H9 (cell line): ENCODE measurements around the gene SSBP3. TPM values are rescaled to one million over a fixed set of nuclear protein-coding genes. Genes with fewer than 3 reads are reported as not detected.

Experiments used
- DNase-seq: peaks from one replicate; pipeline ENCODE4 v3.0.0-alpha.2; 2017
- H2AFZ ChIP-seq: one replicate; pipeline ENCODE4 v1.6.1; 2013; ENCODE audit warnings: mild to moderate bottlenecking, low read length, control low read depth, moderate library complexity
- H2AK5ac ChIP-seq: 2 replicates; pipeline ENCODE4 v1.6.1; 2013; ENCODE audit warnings: low read length, control low read depth, mixed read lengths; ENCODE audit not compliant: insufficient read length
- H2BK120ac ChIP-seq: one replicate; pipeline ENCODE4 v1.6.1; 2013; ENCODE audit warnings: low read depth, mild to moderate bottlenecking, low read length, control low read depth, inconsistent platforms; ENCODE audit not compliant: poor library complexity, severe bottlenecking
- H2BK12ac ChIP-seq: 2 replicates; pipeline ENCODE4 v1.6.1; 2013; ENCODE audit warnings: low read length, control low read depth, mixed read lengths, low read depth; ENCODE audit not compliant: insufficient read length
- H2BK15ac ChIP-seq: 2 replicates; pipeline ENCODE4 v1.6.1; 2013; ENCODE audit warnings: low read depth, low read length, control low read depth
- H2BK20ac ChIP-seq: one replicate; pipeline ENCODE4 v1.6.1; 2013; ENCODE audit warnings: low read depth, mild to moderate bottlenecking, low read length, control low read depth, inconsistent platforms; ENCODE audit not compliant: poor library complexity, severe bottlenecking
- H2BK5ac ChIP-seq: 2 replicates; pipeline ENCODE4 v1.6.1; 2013; ENCODE audit warnings: low read length, control low read depth, mixed read lengths; ENCODE audit not compliant: insufficient read length
- H3K14ac ChIP-seq: 2 replicates; pipeline ENCODE4 v1.6.1; 2013; ENCODE audit warnings: low read length, control low read depth; ENCODE audit not compliant: insufficient read depth
- H3K18ac ChIP-seq: 2 replicates; pipeline ENCODE4 v1.6.1; 2013; ENCODE audit warnings: low read depth, mild to moderate bottlenecking, mixed read lengths, low read length, control low read depth; ENCODE audit not compliant: insufficient read length
- H3K23ac ChIP-seq: 2 replicates; pipeline ENCODE4 v1.6.1; 2013; ENCODE audit warnings: low read length, control low read depth, mixed read lengths, low read depth; ENCODE audit not compliant: insufficient read length
- H3K23me2 ChIP-seq: 2 replicates; pipeline ENCODE4 v1.6.1; 2013; ENCODE audit warnings: low read depth, mild to moderate bottlenecking, mixed read lengths, low read length, control low read depth; ENCODE audit not compliant: insufficient read length, poor library complexity, severe bottlenecking
- H3K27ac ChIP-seq: 2 replicates; pipeline ENCODE4 v1.5.1; 2013; ENCODE audit warnings: low read length, control low read depth, mixed read lengths, low read depth; ENCODE audit not compliant: insufficient read length
- H3K27me3 ChIP-seq: 2 replicates; pipeline ENCODE4 v1.6.1; 2013; ENCODE audit warnings: low read length, control low read depth, inconsistent platforms; ENCODE audit not compliant: insufficient read depth
- H3K4ac ChIP-seq: 2 replicates; pipeline ENCODE4 v1.6.1; 2013; ENCODE audit warnings: low read depth, mild to moderate bottlenecking, control low read depth, inconsistent platforms, low read length, moderate library complexity
- H3K4me1 ChIP-seq: 2 replicates; pipeline ENCODE4 v1.6.1; 2013; ENCODE audit warnings: low read length, control low read depth, inconsistent platforms; ENCODE audit not compliant: insufficient read depth
- H3K4me2 ChIP-seq: 2 replicates; pipeline ENCODE4 v1.6.1; 2013; ENCODE audit warnings: low read length, control low read depth, mixed read lengths; ENCODE audit not compliant: insufficient read length, insufficient read depth
- H3K56ac ChIP-seq: 2 replicates; pipeline ENCODE4 v1.6.1; 2013; ENCODE audit warnings: low read depth, mild to moderate bottlenecking, mixed read lengths, low read length, control low read depth; ENCODE audit not compliant: insufficient read length
- H3K79me1 ChIP-seq: 2 replicates; pipeline ENCODE4 v1.6.1; 2013; ENCODE audit warnings: low read depth, mild to moderate bottlenecking, moderate library complexity, low read length, control low read depth, inconsistent platforms; ENCODE audit not compliant: insufficient read depth, poor library complexity, severe bottlenecking
- H3K79me2 ChIP-seq: 2 replicates; pipeline ENCODE4 v1.6.1; 2013; ENCODE audit warnings: low read length, control low read depth, inconsistent platforms; ENCODE audit not compliant: insufficient read depth
- H3K9ac ChIP-seq: 2 replicates; pipeline ENCODE4 v1.6.1; 2013; ENCODE audit warnings: low read length, control low read depth, mixed read lengths; ENCODE audit not compliant: insufficient read length; ENCODE audit errors: extremely low read depth
- H3K9me3 ChIP-seq: one replicate; pipeline ENCODE4 v1.6.1; 2013; ENCODE audit warnings: low read depth, low read length, inconsistent platforms; ENCODE audit not compliant: control insufficient read depth
- H3T11ph ChIP-seq: one replicate; pipeline ENCODE4 v1.6.1; 2013; ENCODE audit warnings: mild to moderate bottlenecking, low read length, control low read depth, inconsistent platforms
- H4K20me1 ChIP-seq: one replicate; pipeline ENCODE4 v1.6.1; 2013; ENCODE audit not compliant: control insufficient read depth, insufficient read length, insufficient read depth
- H4K5ac ChIP-seq: 2 replicates; pipeline ENCODE4 v1.6.1; 2013; ENCODE audit warnings: low read depth, mild to moderate bottlenecking, mixed read lengths, low read length, control low read depth; ENCODE audit not compliant: insufficient read length
- H4K8ac ChIP-seq: replicated peaks from 2 replicates; pipeline ENCODE4 v1.6.1; 2013; ENCODE audit warnings: low read length, control low read depth, mixed read lengths, low read depth; ENCODE audit not compliant: insufficient read length
- H4K91ac ChIP-seq: 2 replicates; pipeline ENCODE4 v1.6.1; 2013; ENCODE audit warnings: low read depth, mild to moderate bottlenecking, moderate library complexity, mixed read lengths, low read length, control low read depth; ENCODE audit not compliant: insufficient read length
- H3K27ac Mint-ChIP-seq, 3 experiments: 2 replicates in 2 of 3; 3 replicates in 1 of 3; pipeline ENCODE4 v1.8.0; 2020 to 2021; ENCODE audit warnings: mixed read lengths in 3 of 3, mild to moderate bottlenecking in 1 of 3, moderate library complexity in 1 of 3
- H3K27me3 Mint-ChIP-seq: 2 replicates; pipeline ENCODE4 v1.8.0; 2021; ENCODE audit warnings: low read depth, mild to moderate bottlenecking, moderate library complexity, mixed read lengths
- H3K36me3 Mint-ChIP-seq, 3 experiments: 2 replicates in 2 of 3; 3 replicates in 1 of 3; pipeline ENCODE4 v1.8.0; 2020 to 2021; ENCODE audit warnings: low read depth in 3 of 3, mixed read lengths in 3 of 3; ENCODE audit not compliant: insufficient read depth in 1 of 3
- H3K4me1 Mint-ChIP-seq, 2 experiments: 2 replicates each; pipeline ENCODE4 v1.8.0; 2020; ENCODE audit warnings: mixed read lengths in 2 of 2
- H3K4me3 Mint-ChIP-seq, 2 experiments: 2 replicates in 1 of 2; 3 replicates in 1 of 2; pipeline ENCODE4 v1.8.0; 2020 to 2021; ENCODE audit warnings: mild to moderate bottlenecking in 2 of 2, mixed read lengths in 2 of 2, moderate library complexity in 1 of 2
- H3K9me3 Mint-ChIP-seq, 2 experiments: 2 replicates in 1 of 2; 3 replicates in 1 of 2; pipeline ENCODE4 v1.8.0; 2020; ENCODE audit warnings: mild to moderate bottlenecking in 2 of 2, mixed read lengths in 2 of 2, moderate library complexity in 1 of 2
- CTCF ChIP-seq: fragments of 200-600 bp; sonication (generic); conservative IDR thresholded peaks from 3 replicates; pipeline ENCODE4 v1.8.0; 2021; ENCODE audit warnings: antibody characterized with exemption, mild to moderate bottlenecking
- WGBS: extraction: QIAGEN DNeasy Blood & Tissue Kit; methylation state at CpG from one replicate; pipeline ENCODE4 v1.1.7; 2013; ENCODE audit warnings: missing lambda C conversion rate, low lambda C conversion rate, mixed read lengths; ENCODE audit not compliant: insufficient read length; ENCODE audit errors: extremely low coverage; 5-methylcytosine and 5-hydroxymethylcytosine counted together
- total RNA-seq: library from RNA; stranded (reverse); gene quantifications from 2 replicates; pipeline ENCODE4 v1.2.1, GENCODE V29; 2021

The SSBP3 gene
- total RNA-seq, 1 experiment from 2014 or later = 126 TPM

GRCh38 chr1:54273795-54274163 lies 132.4 kb downstream of the SSBP3 start:
- Histone ChIP-seq H2BK120ac (no peak overlapping the region), H3K18ac (no peak overlapping the region), H4K91ac (no peak overlapping the region), H3K79me2 (no peaks in the 10 kb centered on the region), H3K9me3 (no peaks in the 10 kb centered on the region), H4K20me1 (no peaks in the 10 kb centered on the region), H3K4me1 (peaks cover 3% of the 10 kb centered on the region; the same call in 1 of the 2 replicates), H2BK5ac (no peak overlapping the region), H2AK5ac (no peak overlapping the region), H3K4ac (no peak overlapping the region), H3K23ac (no peak overlapping the region), H4K8ac (no peak overlapping the region), H3K9ac (no peak overlapping the region), H2BK20ac (no peak overlapping the region), H2BK15ac (no peak overlapping the region), H3K14ac (no peak overlapping the region; the same call in 1 of the 2 replicates), H3K23me2 (no peaks in the 10 kb centered on the region), H2AFZ (no peak overlapping the region), H3K27me3 (no peaks in the 10 kb centered on the region), H3K27ac (no peak overlapping the region), H3T11ph (no peak overlapping the region), H3K56ac (no peak overlapping the region), H4K5ac (no peak overlapping the region), H3K4me2 (no peak overlapping the region), H2BK12ac (no peak overlapping the region), H3K79me1 (peaks cover 2% of the 10 kb centered on the region)
- H3K4me3 Mint-ChIP-seq = no peak overlapping the region
- peak; percentile 55 for DNase-seq
- H3K27me3 Mint-ChIP-seq = no peaks in the 10 kb centered on the region; the same call in 1 of the 2 replicates
- no peaks in the 10 kb centered on the region; a peak in 1 of 5 replicates for H3K9me3 Mint-ChIP-seq
- H3K36me3 Mint-ChIP-seq = peaks cover 10 to 17% (median 15%) of the 10 kb centered on the region in 3 experiments
- no CpG with 5 or more reads among the region's 5 CpGs for WGBS
- peak overlapping the region; percentile 45 to 98 (median 55); a peak in 3 of 7 replicates for H3K27ac Mint-ChIP-seq
- TF ChIP-seq CTCF = no peak
- peaks cover 39 to 43% of the 10 kb centered on the region in 2 experiments for H3K4me1 Mint-ChIP-seq
